DND-41 (cell line): ENCODE measurements around the gene TPO.
"Not testable (repeated sequence)": the region's sequence is repeated elsewhere in the genome, so short reads cannot be mapped to it uniquely, and the experiment has no call there.

Experiments used
- ATAC-seq: fragments of 200-7000 bp; cut with Tn5 transposase; 3 replicates; pipeline ENCODE4 v1.9.1; 2021; ENCODE audit warnings: low read depth; ENCODE audit not compliant: insufficient read depth
- DNase-seq: peaks from one replicate; pipeline ENCODE4 v3.0.0-alpha.2; 2020
- H2AFZ ChIP-seq: 2 replicates; pipeline ENCODE4 v1.6.0; 2012; ENCODE audit warnings: low read depth, low read length
- H3K27ac ChIP-seq: 2 replicates; pipeline ENCODE4 v1.5.1; 2012; ENCODE audit warnings: low read length, inconsistent platforms
- H3K27me3 ChIP-seq: fragments of 200-600 bp; sonication (generic); 2 replicates; pipeline ENCODE4 v1.6.0; 2012; ENCODE audit warnings: low read length, mild to moderate bottlenecking, inconsistent platforms; ENCODE audit not compliant: insufficient read depth, poor library complexity
- H3K36me3 ChIP-seq: 2 replicates; pipeline ENCODE4 v1.5.1; 2012; ENCODE audit warnings: low read length, inconsistent platforms; ENCODE audit not compliant: insufficient read depth
- H3K4me1 ChIP-seq: 2 replicates; pipeline ENCODE4 v1.5.1; 2012; ENCODE audit warnings: mild to moderate bottlenecking, low read length; ENCODE audit not compliant: insufficient read depth
- H3K4me2 ChIP-seq: 2 replicates; pipeline ENCODE4 v1.6.0; 2012; ENCODE audit warnings: mild to moderate bottlenecking, moderate library complexity, low read length, inconsistent platforms; ENCODE audit not compliant: insufficient read depth
- H3K4me3 ChIP-seq, 2 experiments: fragments of 200-600 bp in 1 of 2; shearing (Covaris generic) in 1 of 2; 2 replicates each; pipeline ENCODE4 v1.5.1; 2012 to 2016; ENCODE audit warnings: inconsistent platforms in 2 of 2, low read length in 2 of 2, mild to moderate bottlenecking in 2 of 2, low read depth in 1 of 2, moderate library complexity in 1 of 2
- H3K79me2 ChIP-seq: 2 replicates; pipeline ENCODE4 v1.6.0; 2012; ENCODE audit warnings: low read length, inconsistent platforms; ENCODE audit not compliant: insufficient read depth
- H3K9ac ChIP-seq: 2 replicates; pipeline ENCODE4 v1.6.0; 2012; ENCODE audit warnings: low read depth, mild to moderate bottlenecking, inconsistent platforms, low read length, moderate library complexity
- H3K9me3 ChIP-seq: 2 replicates; pipeline ENCODE4 v1.5.1; 2012; ENCODE audit warnings: low read length, moderate library complexity, mild to moderate bottlenecking, inconsistent platforms; ENCODE audit not compliant: insufficient read depth, severe bottlenecking
- H4K20me1 ChIP-seq: 2 replicates; pipeline ENCODE4 v1.6.0; 2012; ENCODE audit warnings: low read length; ENCODE audit not compliant: insufficient read depth
- CTCF ChIP-seq: IDR thresholded peaks from 2 replicates; pipeline ENCODE4 v1.5.1; 2012; ENCODE audit warnings: borderline replicate concordance, low read length, moderate library complexity, mild to moderate bottlenecking; ENCODE audit not compliant: poor library complexity, severe bottlenecking; ENCODE audit errors: extremely low read depth
- EZH2 ChIP-seq: IDR thresholded peaks from 3 replicates; pipeline ENCODE4 v1.6.1; 2012; ENCODE audit warnings: borderline replicate concordance, low read depth, mild to moderate bottlenecking, moderate library complexity, low read length, inconsistent platforms; ENCODE audit not compliant: severe bottlenecking

TPO gene

GRCh38 chr2:1577846-1578245, 164.6 kb downstream of the TPO start:
- Histone ChIP-seq H3K36me3 (no peaks in the 10 kb centered on the region), H3K27me3 (peaks cover 24% of the 10 kb centered on the region), H3K9ac (no peak overlapping the region), H4K20me1 (no peaks in the 10 kb centered on the region), H3K79me2 (no peaks in the 10 kb centered on the region), H2AFZ (no peak overlapping the region), H3K9me3 (no peaks in the 10 kb centered on the region), H3K4me2 (no peak overlapping the region), H3K4me1 (no peaks in the 10 kb centered on the region), H3K4me3 (no peak overlapping the region), H3K27ac (no peak overlapping the region)
- TF ChIP-seq CTCF (no peak), EZH2 (no peak)
- ATAC-seq: no peak
- DNase-seq: no peak

- ATAC-seq, H3K27ac ChIP-seq, H3K9me3 ChIP-seq, DNase-seq, H3K79me2 ChIP-seq, H3K4me2 ChIP-seq, H3K9ac ChIP-seq, H2AFZ ChIP-seq, H3K36me3 ChIP-seq, H3K4me1 ChIP-seq, H3K4me3 ChIP-seq, H4K20me1 ChIP-seq: not testable (repeated sequence)
- peaks cover 16% of the 10 kb centered on the region for H3K27me3 ChIP-seq
Observed at GRCh38 chr2:1581257-1581964, 168.1 kb downstream of the TPO start.

GRCh38 chr2:1581965-1582625, 168.8 kb downstream of the TPO start:
- no peak for DNase-seq

More at GRCh38 chr2:1581965-1582625, 168.8 kb downstream of the TPO start:
- H3K36me3 ChIP-seq: no peaks in the 10 kb centered on the region
- ATAC-seq: no peak
- H3K4me3 ChIP-seq: no peak overlapping the region
- no peak for TF ChIP-seq EZH2
- no peak for TF ChIP-seq CTCF
- peaks cover 3% of the 10 kb centered on the region; the same call in 1 of the 2 replicates for H4K20me1 ChIP-seq
- no peaks in the 10 kb centered on the region for H3K79me2 ChIP-seq
- no peaks in the 10 kb centered on the region for H3K4me1 ChIP-seq
- H3K9me3 ChIP-seq: no peaks in the 10 kb centered on the region
- H3K4me2 ChIP-seq: no peak overlapping the region
- no peak overlapping the region for H3K9ac ChIP-seq
- no peak overlapping the region for H2AFZ ChIP-seq
- H3K27ac ChIP-seq: no peak overlapping the region
- H3K27me3 ChIP-seq: peaks cover 16% of the 10 kb centered on the region
